ENCODE data around the gene NLK. TPM values are rescaled to one million over a fixed set of nuclear protein-coding genes. Genes with fewer than 3 reads are reported as not detected.

NLK gene
- total RNA-seq, 2 experiments from 2014 or later, result 9.6 to 10.2 TPM

DNA sequence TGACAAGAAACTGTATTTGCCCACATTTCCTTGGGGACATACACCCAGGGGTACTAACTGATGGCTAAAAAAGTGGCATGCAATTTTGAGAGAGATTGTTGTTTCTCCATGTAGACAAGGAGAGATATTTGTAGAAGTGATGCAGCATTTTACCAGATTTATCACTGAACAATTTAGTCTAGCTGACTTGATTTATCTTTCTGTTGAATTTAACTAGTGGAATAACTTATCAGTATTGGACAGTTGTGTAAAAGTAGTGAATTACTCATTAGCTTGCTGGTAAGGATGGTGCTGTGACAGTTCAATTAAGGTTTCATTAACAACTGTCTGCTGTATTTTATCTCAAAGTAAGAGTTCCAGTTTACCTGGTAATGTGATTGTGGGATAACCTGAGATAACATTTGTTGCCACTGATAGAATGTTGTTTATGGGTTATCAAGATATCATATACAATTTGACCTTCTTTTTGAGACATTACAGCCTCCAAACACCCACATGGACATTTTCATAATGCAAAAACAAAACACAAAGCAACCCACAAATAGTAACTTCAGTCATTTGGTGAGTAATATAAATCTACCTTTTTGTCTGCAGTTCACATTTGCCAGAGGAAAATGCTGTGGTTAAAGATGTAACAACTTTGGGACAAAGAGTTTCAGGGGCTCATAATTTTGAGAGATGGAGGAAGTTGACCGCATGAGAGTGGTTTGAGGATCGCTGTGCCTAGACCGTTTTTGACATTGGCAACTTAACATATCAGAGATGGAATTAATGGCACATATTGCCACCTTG, 3.8 kb downstream of the NLK start:
- Mint-ChIP-seq H3K27ac (peak overlapping the region; percentile 14), H3K4me1 (peaks cover 72% of the 10 kb centered on the region), H3K27me3 (no peaks in the 10 kb centered on the region), H3K9me3 (peaks cover 1% of the 10 kb centered on the region), H3K4me3 (peak overlapping the region; percentile 2), H3K36me3 (peaks cover 21% of the 10 kb centered on the region)
- DNase-seq, result no peak

DNA sequence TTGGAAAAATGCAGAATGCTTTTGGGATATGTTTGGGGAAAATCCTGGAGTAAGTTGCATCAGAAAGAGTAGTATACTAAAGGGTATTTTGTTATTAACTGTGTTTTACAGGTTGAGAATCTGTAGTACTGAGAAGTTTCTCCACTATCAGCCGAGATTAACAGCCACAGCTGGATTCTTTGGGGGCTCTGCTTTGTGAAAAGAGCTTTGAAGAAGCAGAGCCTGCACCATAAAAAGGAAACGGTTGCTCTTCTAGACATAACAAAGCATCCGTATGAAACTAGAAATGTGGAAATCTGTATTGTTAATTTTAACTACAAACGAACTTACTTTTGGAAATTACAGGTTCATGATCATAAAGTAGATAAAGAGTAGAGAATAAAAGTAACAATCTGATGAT, 5.3 kb downstream of the NLK start:
- peaks cover 1% of the 10 kb centered on the region for H3K9me3 Mint-ChIP-seq
- DNase-seq, result no peak
- no peaks in the 10 kb centered on the region for H3K27me3 Mint-ChIP-seq
- H3K4me1 Mint-ChIP-seq, result peaks cover 70% of the 10 kb centered on the region
- H3K27ac Mint-ChIP-seq, result no peak overlapping the region
- H3K36me3 Mint-ChIP-seq, result peaks cover 18% of the 10 kb centered on the region
- no peak overlapping the region for H3K4me3 Mint-ChIP-seq

DNA sequence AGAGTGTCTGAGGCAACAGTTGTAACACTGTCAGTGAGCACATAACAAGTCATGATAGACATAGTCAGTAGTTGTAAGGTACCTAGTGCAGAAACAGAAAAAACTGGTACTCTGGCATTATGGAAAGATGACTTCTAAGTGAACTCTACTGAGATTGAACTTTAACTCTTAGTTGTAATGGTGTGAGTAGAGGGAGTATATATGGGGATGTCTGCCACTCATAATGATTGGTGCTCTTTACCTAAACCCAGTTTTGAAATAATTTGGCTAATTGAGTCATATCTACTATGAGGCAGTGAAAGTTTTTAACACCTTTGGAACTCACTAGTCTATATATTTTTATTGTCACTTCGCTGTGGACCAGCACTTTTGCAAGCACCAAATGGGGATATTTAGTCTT, 6.6 kb downstream of the NLK start:
- Mint-ChIP-seq H3K4me3 (no peak overlapping the region), H3K27ac (no peak overlapping the region), H3K4me1 (peaks cover 69% of the 10 kb centered on the region), H3K9me3 (no peaks in the 10 kb centered on the region), H3K27me3 (no peaks in the 10 kb centered on the region), H3K36me3 (peaks cover 13% of the 10 kb centered on the region)
- no peak for DNase-seq

DNA sequence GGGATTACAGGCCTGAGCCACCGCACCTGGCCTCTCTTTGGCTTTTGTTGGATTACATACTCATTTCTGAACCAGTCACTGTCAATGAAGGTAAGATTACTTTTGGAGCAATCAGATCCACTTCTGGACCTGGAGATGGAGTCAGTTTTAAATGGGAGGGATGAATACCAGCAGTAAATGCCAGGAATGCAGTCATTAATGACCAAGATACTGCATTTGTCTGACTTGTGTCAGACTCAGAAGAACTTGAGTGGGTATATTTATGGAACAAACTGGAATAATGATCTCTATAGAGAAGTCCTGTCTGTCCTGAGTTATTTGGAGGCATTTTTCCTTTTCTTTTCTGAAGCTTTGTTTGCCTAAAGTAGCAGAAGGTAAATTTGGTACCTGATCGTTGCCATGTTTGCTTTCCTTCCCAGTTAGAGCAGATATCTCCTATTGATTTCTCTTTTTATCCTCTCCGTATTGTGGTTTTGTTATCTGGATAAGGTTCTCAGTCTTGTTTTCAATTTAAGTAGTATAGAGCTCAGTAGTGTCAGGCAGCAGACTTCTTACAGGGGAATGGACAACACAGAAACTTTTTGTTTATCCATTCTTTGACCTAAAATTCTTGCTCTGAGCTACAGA, 10.7 kb downstream of the NLK start:
- no peak overlapping the region for H3K27ac Mint-ChIP-seq
- H3K4me1 Mint-ChIP-seq, result peaks cover 51% of the 10 kb centered on the region
- H3K36me3 Mint-ChIP-seq, result peaks cover 9% of the 10 kb centered on the region
- no peaks in the 10 kb centered on the region for H3K27me3 Mint-ChIP-seq
- DNase-seq, result no peak
- H3K9me3 Mint-ChIP-seq, result no peaks in the 10 kb centered on the region
- H3K4me3 Mint-ChIP-seq, result no peak overlapping the region

DNA sequence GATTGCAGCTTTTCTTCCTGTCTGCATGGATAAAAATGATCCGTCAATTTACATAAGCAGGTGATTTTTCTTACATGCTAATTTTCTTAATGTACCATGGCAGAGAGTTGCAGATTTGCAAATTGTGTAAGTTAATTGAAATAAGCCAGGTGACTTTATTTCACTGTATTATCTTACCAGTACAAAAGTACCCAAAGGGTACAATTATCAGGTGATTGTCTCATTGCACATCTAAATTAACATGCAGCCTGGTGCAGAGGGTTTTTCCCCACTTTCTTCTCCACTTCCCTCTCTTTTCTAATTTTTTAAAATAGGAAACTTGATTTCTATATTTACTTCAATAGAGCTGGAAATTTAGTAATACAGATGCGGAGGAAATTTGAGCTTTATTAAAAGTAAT, 11.2 kb downstream of the NLK start:
- Mint-ChIP-seq H3K4me3 (no peak overlapping the region), H3K27ac (no peak overlapping the region), H3K27me3 (no peaks in the 10 kb centered on the region), H3K4me1 (peaks cover 47% of the 10 kb centered on the region), H3K9me3 (no peaks in the 10 kb centered on the region), H3K36me3 (peaks cover 9% of the 10 kb centered on the region)
- no peak for DNase-seq

DNA sequence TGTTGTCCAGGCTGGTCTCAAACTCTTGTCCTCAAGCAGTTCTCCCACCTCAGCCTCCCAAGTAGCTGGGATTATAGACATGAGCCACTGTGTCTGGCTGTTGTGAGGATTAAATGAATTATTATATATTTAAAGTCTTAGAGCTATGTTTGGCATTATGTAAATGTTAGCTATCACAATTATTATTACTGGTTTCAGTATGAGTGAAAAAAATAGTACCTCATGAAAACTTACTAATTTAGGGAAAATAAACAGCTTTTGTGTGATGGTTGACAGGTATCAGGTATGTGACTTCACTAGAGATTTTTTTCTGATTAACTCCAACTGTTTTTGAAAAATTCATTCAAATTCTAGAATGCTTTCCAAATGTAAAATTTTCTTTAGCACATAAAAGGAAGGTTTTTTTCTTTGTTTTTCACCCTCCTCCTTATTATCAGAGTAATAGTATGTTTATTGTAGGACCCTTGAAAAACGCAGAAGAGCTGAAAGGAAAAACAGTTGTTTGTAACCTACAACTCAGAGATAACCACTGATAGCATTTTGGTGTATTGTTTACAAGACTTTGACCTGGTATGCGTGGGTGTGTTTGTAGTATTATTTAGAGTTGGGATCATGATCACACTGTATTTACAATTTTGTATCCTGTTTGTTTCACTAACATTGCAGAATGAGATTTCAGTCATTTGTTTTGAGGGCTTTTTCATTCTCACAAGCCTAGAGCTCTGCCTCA, 13.2 kb downstream of the NLK start:
- Mint-ChIP-seq H3K27me3 (no peaks in the 10 kb centered on the region), H3K9me3 (no peaks in the 10 kb centered on the region), H3K4me3 (no peak overlapping the region), H3K4me1 (peaks cover 35% of the 10 kb centered on the region), H3K27ac (no peak overlapping the region), H3K36me3 (peaks cover 2% of the 10 kb centered on the region)
- no peak for DNase-seq

DNA sequence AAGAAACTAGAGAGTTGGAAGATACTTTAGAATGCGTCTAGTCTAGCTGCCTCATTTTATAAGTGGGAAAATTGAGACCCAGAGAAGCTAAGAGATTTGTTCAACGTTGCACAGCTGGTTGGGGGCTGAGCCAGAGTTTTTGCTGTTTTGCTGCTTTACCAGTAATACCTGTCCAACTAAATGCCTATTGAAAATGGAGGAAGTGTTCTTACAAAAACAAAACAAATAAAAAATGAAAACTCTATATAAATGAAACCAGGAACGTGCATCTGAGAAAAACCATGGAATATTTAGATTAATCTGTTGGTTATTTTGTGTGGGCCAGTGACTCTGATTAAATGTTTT, 13.8 kb downstream of the NLK start:
- Mint-ChIP-seq H3K4me3 (no peak overlapping the region), H3K27me3 (no peaks in the 10 kb centered on the region), H3K27ac (no peak overlapping the region), H3K4me1 (peaks cover 35% of the 10 kb centered on the region), H3K9me3 (no peaks in the 10 kb centered on the region), H3K36me3 (no peaks in the 10 kb centered on the region)
- no peak for DNase-seq

DNA sequence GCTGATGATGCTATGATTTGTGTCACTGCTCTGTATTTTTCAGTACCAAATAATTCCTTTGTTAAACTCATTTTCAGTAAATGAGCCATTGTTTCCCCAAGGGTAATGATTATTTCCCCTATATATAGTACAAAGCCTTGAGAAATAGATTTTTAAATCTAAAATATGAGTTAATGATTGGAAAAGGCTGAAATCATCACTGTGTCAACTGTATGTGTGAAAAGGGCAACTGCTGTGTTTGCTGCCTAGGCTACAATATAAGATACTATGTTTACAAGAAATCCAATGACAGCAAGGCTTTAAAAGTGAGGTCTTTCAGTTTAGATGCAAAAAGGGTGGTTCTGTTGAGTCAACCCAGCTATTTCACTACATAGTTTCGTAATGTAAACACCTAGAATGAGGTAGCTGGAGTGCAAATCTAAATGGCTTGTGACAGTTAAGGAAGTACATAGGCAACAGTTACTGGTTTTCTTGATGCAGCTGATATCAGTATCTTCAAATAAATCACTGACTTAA, 15.3 kb downstream of the NLK start:
- Mint-ChIP-seq H3K36me3 (no peaks in the 10 kb centered on the region), H3K4me3 (no peak overlapping the region), H3K4me1 (peaks cover 32% of the 10 kb centered on the region), H3K27ac (no peak overlapping the region), H3K9me3 (no peaks in the 10 kb centered on the region), H3K27me3 (no peaks in the 10 kb centered on the region)
- no peak for DNase-seq

DNA sequence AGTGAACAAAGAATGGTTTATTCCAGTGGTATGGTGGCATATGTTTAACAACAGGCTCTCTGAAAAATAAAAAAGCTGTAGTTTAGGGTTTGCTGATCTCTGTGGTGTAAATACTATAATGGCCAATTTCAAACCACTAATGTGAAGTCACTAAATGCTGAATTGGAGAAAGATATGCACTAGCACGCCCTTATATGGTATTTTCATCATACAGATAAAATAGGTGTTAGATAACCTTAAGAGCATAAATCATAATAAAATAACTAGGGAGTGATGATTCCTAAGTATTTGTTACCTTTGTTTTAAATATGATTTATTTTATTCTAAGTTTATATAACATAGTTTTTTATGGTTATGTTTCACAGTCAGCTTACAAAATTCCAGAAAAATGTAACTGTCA, 17.2 kb downstream of the NLK start:
- Mint-ChIP-seq H3K36me3 (peaks cover 5% of the 10 kb centered on the region), H3K4me3 (no peak overlapping the region), H3K4me1 (peaks cover 26% of the 10 kb centered on the region), H3K27ac (no peak overlapping the region), H3K9me3 (no peaks in the 10 kb centered on the region), H3K27me3 (no peaks in the 10 kb centered on the region)
- DNase-seq, result no peak

DNA sequence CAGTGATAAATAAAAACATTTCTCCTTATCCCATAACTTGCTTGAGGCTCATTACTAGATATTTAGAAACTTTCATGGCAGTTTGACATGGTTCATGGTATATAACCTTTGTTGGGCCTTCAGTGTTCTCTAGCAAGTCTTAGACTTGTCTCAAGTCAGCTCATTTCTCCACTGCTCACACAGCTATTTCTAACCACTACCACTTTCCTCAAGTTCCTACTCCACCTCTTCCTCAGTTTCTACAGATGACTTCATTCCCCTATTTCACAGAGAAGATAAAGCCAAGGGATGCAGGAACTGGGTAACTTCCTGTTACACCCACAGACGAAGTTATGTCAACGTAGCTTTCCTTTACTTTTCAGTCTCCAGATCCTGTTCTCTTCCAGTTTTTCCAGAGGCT, 23.2 kb downstream of the NLK start:
- no peak overlapping the region for H3K27ac Mint-ChIP-seq
- no peaks in the 10 kb centered on the region for H3K27me3 Mint-ChIP-seq
- no peak for DNase-seq
- H3K4me1 Mint-ChIP-seq, result peaks cover 17% of the 10 kb centered on the region
- H3K9me3 Mint-ChIP-seq, result no peaks in the 10 kb centered on the region
- H3K4me3 Mint-ChIP-seq, result no peak overlapping the region
- H3K36me3 Mint-ChIP-seq, result peaks cover 8% of the 10 kb centered on the region

DNA sequence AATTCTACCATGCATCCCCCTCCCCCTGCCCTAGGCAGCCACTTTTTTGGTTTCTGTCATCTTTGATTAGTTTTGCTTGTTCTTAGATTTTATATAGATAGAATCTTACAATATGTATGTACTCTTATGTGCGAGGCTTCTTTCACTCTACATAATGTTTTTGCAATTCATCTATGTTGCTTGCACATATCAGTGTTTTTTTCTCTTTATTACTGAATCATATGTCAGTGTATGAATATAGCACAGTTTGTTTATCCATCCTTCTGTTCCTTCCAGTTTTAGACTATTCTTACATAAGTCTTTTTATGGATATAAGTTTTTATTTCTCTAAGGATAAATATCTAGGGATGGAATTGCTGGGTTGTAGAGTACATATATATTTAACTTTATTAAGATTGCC, 26.6 kb downstream of the NLK start:
- Mint-ChIP-seq H3K9me3 (peaks cover 7% of the 10 kb centered on the region), H3K27ac (no peak overlapping the region), H3K36me3 (peaks cover 23% of the 10 kb centered on the region), H3K4me1 (peaks cover 35% of the 10 kb centered on the region), H3K4me3 (no peak overlapping the region), H3K27me3 (no peaks in the 10 kb centered on the region)
- DNase-seq, result no peak

DNA sequence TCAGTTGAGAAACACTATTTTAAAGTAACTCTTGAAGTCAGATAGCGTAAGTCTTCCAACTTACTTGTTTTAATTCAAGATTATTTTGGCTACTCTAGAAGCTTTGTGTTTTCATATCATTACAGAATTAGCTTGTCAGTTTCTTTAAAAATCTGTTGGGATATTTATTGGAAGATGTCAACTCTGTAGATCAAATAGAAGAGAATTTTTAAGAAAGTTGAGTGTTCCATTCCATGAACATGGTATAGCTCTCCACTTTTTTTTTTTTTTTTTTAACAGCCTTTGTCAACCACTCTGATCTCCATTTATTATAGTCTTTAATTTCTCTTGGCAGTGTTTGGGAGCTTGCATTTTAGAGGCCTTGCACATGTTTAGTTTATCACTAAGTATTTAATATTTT, 28.7 kb downstream of the NLK start:
- peaks cover 7% of the 10 kb centered on the region for H3K9me3 Mint-ChIP-seq
- no peak overlapping the region for H3K27ac Mint-ChIP-seq
- no peak for DNase-seq
- H3K4me3 Mint-ChIP-seq, result no peak overlapping the region
- peaks cover 38% of the 10 kb centered on the region for H3K4me1 Mint-ChIP-seq
- no peaks in the 10 kb centered on the region for H3K27me3 Mint-ChIP-seq
- peaks cover 26% of the 10 kb centered on the region for H3K36me3 Mint-ChIP-seq

DNA sequence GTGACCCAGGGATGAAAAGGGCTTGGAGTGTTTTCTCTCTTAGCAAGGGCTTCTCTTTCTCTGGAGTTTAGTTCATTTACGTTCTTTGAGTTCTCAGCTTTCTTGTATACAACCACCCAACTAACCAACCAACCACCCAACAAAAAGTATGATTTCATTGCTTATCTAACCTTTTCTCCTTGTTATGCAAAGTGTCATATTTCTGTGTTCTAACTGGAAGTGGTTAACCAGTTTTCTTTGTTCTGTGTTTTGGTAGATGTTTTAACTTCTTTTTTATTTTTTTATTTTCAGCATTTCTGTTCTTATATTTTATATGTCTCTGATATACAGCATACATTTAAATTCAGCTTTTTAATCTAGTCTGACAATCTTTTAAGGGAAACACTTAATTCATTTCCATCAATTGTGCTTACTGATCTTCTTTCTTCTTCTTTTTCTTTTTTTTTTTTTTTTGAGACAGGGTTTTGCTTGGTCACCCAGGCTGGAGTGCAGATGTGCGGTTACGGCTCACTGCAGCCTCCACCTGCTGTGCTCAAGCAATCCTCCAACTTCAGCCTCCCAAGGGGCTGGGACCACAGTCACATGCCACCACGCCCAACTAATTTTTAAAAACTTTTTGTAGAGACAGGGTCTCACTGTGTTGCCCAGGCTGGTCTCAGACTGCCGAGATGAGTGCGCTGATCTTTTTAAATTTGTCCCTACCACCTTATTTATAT, 29.6 kb downstream of the NLK start:
- no peaks in the 10 kb centered on the region for H3K27me3 Mint-ChIP-seq
- DNase-seq, result no peak
- no peak overlapping the region for H3K27ac Mint-ChIP-seq
- H3K4me1 Mint-ChIP-seq, result peaks cover 45% of the 10 kb centered on the region
- peaks cover 7% of the 10 kb centered on the region for H3K9me3 Mint-ChIP-seq
- H3K4me3 Mint-ChIP-seq, result no peak overlapping the region
- peaks cover 26% of the 10 kb centered on the region for H3K36me3 Mint-ChIP-seq

DNA sequence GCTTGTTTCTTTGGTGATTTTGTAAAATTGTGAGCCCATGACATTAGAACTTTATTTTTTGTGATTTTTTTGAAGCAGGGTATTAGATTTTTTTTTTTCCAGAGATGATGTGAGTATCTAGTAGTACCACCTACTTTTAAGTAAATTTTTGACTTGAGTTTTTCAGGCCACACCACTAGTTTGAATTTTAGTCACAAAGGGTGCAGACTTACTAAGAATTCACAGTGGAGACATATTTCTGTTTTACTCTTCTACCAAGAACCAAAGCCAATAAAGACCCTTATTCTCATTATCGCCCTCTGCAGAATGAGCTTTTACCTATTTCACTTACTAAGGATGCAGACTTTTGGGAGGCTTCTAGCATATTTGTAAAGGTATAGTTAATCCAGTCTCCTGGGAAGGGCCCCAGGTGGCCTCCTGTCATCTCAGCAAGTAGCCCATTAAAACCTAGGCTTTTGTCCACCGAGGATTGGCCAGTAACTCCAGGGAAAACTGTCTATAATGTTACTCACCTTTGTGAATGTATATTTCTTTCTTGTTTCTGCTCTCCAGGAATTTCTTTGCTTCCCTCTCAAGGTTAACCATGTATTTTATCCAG, 30.6 kb downstream of the NLK start:
- no peak overlapping the region for H3K4me3 Mint-ChIP-seq
- H3K27me3 Mint-ChIP-seq, result no peaks in the 10 kb centered on the region
- no peak for DNase-seq
- peaks cover 7% of the 10 kb centered on the region for H3K9me3 Mint-ChIP-seq
- H3K4me1 Mint-ChIP-seq, result peaks cover 45% of the 10 kb centered on the region
- no peak overlapping the region for H3K27ac Mint-ChIP-seq
- H3K36me3 Mint-ChIP-seq, result peaks cover 26% of the 10 kb centered on the region

DNA sequence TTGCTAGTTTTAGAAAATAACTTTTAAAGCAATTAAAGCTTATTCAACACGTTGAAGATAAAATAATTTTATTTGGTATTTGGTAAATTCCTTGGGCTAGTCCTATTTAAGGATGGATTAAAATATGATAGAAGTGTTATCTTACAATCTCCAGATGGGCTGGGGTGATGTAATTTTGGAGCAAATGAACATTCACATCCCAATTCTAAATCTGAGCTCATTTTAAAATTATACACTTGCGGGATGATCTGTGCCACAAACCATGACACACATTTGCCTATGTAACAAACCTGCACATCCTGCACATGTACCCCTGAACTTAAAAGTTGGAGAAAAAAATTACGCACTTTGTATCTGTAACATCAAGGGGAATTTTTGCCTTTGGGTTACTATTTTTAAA, 31.5 kb downstream of the NLK start:
- Mint-ChIP-seq H3K9me3 (peaks cover 9% of the 10 kb centered on the region), H3K4me3 (no peak overlapping the region), H3K27me3 (no peaks in the 10 kb centered on the region), H3K4me1 (peaks cover 53% of the 10 kb centered on the region), H3K36me3 (peaks cover 29% of the 10 kb centered on the region), H3K27ac (no peak overlapping the region)
- DNase-seq, result no peak
